HG03196 (cell line): ENCODE results near the gene CUL4B.
"Not testable (repeated sequence)": the region's sequence is repeated elsewhere in the genome, so short reads cannot be mapped to it uniquely, and the experiment has no call there.

Source experiments
- ATAC-seq: cut with Tn5 transposase; IDR thresholded peaks from one replicate; pipeline ENCODE4 v1.9.1; 2021; ENCODE audit not compliant: unreplicated experiment

CUL4B gene

DNA sequence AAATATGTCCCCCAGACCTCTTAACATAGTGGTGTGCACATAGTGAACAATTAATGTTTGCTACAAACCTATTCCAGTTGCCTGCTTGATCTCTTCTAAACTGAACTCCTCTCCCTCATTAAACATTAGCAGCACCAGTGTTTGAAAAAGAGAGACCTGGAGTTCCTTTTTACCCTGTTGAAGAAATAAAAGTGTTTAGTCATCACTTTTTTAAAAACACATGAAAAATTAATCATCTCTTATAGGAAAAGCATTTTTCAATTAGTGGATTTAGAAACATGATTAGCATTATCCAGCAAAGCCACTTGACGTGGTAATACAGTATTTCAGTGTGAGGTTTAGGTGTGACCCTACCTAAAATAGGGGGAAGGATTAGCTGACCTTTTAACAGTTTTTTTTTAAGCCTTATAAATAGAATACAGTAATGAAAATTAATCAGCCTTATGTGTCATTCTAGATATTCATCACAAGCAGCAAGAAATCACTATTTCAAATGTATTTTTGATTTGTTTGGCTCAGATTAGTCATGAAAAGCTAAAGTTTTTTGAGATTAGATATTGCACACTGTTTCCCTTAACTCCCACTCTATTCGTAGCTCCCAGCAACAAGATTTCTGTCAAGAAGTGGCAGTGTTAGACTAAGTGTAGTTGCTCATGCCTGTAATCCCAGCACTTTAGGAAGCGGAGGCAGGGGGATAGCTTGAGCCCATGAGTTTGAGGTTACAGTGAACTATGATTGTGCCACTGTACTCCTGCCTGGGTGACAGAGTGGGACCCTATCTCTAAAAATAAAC, 26.2 kb downstream of the CUL4B start:
- ATAC-seq: no peak

GRCh38 chrX:120522820-120523219, 37.9 kb downstream of the CUL4B start:
- ATAC-seq: no peak

- ATAC-seq: no peak
Observed at GRCh38 chrX:120517936-120518335, 42.8 kb downstream of the CUL4B start.

- no peak for ATAC-seq
Observed at GRCh38 chrX:120514236-120514635, 46.5 kb downstream of the CUL4B start.

- no peak for ATAC-seq
Observed at GRCh38 chrX:120512627-120513026, 48.1 kb downstream of the CUL4B start.

- no peak for ATAC-seq
Observed at GRCh38 chrX:120512222-120512621, 48.5 kb downstream of the CUL4B start.

- no peak for ATAC-seq
Observed at GRCh38 chrX:120504569-120504968, 56.2 kb downstream of the CUL4B start.

DNA sequence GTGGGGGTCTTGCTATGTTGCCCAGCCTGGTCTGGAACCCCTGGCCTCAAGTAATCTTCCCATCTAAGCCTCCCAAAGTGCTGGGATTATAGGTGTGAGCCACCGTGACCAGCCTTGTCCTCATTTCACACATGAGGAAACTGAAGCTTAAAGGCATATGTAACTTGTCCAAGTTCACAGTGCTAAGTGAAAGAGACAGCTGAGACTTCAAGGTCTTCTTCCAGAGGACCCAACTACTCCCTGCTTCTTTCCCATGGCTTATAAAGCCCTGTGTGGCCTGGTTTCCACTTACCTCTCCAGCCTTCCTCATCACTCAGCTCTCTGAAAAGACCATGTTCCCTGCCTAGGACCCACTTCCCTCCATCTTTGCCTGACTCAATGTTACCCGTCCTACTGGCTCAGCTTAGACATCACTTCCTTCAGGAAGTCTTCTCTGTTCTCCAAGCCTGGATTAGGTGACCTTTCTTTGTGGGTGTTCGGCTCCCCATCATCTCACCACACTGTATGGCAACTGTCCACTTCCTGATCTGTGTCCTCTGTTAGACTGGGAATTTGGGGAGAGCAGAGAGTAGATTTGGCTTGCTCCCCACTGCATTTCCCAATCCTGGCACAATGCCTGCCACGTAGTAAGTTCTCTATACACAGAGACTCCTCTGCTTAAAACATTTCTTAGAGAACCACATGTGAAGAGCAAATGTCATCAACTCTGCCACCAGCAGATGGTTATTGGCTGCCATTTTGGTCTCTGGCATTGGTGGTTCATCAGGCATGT, 61.3 kb downstream of the CUL4B start:
- no peak for ATAC-seq

DNA sequence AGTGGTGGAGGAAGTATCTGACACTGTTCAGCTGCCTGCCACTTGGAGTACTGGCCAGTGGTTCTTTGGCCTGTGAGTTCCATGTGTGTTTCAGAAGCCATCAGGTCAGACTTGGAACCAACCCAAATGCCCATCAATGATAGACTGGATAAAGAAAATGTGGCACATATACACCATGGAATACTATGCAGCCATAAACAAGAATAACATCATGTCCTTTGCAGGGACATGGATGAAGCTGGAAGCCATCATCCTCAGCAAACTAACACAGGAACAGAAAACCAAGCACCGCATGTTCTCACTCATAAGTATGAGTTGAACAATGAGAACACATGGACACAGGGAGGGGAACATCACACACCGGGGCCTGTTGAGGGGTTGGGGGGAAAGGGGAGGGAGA, 70.6 kb downstream of the CUL4B start:
- ATAC-seq: not testable (repeated sequence)

GRCh38 chrX:120486786-120487185, 74.0 kb downstream of the CUL4B start:
- ATAC-seq: no peak

GRCh38 chrX:120485638-120486520, 74.9 kb downstream of the CUL4B start:
- ATAC-seq: peak; percentile 91

DNA sequence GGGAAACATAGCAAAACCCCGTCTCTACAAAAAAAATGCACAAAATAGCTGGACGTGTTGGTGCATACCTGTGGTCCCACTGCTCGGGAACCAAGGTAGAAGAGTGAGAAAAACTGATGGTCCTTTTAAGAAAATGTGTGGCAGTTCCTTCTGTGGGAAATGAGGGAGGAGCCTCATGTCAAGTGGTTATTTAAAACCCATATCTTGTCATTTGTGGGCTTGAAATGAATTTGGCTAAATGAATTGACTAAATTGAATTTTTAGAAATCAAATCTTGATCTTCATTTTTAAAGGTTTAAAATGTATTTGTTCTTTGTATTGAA, 75.5 kb downstream of the CUL4B start:
- ATAC-seq: peak; percentile 16

DNA sequence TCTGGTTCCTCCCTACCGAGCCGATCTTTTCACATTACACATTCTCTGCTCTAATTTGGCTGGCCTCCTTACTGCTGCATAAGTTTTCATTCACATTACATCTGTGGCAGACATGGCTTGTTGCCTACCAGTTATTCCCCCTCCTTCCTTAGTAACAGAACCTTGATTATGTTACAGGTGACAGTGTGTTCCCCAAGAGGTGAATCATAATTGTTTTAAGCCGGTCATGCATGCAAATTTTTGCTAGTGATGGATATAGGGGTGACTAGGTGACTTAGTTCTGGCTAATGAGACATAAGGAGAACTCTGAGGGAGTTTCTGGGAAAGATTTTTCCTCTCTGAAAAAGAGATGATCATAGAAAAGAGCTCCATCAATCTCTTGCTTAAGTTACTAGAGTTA, 83.3 kb downstream of the CUL4B start:
- no peak for ATAC-seq

GRCh38 chrX:120476714-120477113, 84.0 kb downstream of the CUL4B start:
- no peak for ATAC-seq

DNA sequence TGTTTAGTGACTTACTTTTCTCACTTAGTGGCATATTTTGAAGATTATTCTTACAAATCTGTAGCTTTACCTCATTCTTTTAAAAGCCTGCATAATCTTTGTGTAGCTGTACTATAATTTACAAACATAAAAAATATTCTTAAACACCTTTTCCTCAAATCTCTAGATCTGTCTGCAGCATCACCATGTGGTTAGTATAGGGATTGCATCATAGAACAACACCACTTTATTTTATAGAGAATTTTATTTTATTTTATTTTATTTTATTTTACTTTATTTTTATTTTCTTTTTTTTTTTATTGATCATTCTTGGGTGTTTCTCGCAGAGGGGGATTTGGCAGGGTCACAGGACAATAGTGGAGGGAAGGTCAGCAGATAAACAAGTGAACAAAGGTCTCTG, 85.3 kb downstream of the CUL4B start:
- not testable (repeated sequence) for ATAC-seq
